Adrenal gland (tissue), 5 donors: Measurements from ENCODE around the gene GPC3.

Source experiments
- POLR2A ChIP-seq, 2 donors: fragments of 450-650 bp; IDR thresholded peaks; one replicate each; pipeline ENCODE4 v1.6.1; 2017; ENCODE audit warnings: antibody characterized with exemption in 2 of 2, mild to moderate bottlenecking in 2 of 2, moderate library complexity in 1 of 2
- TF ChIP-seq, protein P1 (sequence below), 6 experiments: fragments of 450-650 bp in 4 of 6; fragments of 200-600 bp in 2 of 6; sonication (generic) in 1 of 6; IDR thresholded peaks; 1 replicate in 5 of 6; 2 replicates in 1 of 6; pipeline versions ENCODE4 v1.5.1 to v1.8.0; 2016 to 2021; ENCODE audit warnings: antibody characterized with exemption in 6 of 6, mild to moderate bottlenecking in 2 of 6, moderate library complexity in 1 of 6
- donor health status: DM: no; HTN: no; CAD: no.

DNA sequence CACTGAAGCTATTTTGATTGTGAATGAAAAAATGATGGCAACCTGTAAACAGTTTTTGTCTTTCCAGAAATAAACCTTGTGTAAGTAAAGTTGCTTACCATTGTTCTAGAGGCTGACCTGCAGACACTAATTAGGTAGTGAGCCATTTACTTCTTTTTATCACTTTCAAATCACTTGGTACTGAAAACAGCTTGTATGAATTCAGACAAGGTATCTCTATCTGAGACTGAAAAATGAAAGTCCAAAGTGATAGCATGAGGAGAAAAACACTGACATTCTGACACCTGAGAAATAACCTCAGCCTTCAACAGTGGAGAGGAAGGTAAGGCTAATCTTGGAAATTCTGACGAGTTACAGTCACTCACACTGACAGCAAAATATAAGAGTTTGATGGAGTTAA lies 238.8 kb downstream of the GPC3 start:
- TF ChIP-seq, protein P1, sequence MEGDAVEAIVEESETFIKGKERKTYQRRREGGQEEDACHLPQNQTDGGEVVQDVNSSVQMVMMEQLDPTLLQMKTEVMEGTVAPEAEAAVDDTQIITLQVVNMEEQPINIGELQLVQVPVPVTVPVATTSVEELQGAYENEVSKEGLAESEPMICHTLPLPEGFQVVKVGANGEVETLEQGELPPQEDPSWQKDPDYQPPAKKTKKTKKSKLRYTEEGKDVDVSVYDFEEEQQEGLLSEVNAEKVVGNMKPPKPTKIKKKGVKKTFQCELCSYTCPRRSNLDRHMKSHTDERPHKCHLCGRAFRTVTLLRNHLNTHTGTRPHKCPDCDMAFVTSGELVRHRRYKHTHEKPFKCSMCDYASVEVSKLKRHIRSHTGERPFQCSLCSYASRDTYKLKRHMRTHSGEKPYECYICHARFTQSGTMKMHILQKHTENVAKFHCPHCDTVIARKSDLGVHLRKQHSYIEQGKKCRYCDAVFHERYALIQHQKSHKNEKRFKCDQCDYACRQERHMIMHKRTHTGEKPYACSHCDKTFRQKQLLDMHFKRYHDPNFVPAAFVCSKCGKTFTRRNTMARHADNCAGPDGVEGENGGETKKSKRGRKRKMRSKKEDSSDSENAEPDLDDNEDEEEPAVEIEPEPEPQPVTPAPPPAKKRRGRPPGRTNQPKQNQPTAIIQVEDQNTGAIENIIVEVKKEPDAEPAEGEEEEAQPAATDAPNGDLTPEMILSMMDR (IDR thresholded peaks at IDR 0.05) = no peak
- TF ChIP-seq POLR2A (IDR thresholded peaks at IDR 0.05) = no peak
